BLaER1 (cell line): ENCODE results near the gene MAP2K4.
"Not testable (repeated sequence)": the region's sequence is repeated elsewhere in the genome, so short reads cannot be mapped to it uniquely, and the experiment has no call there.

Experiments
- H3K27ac ChIP-seq: shearing (Covaris generic); formaldehyde crosslinking; 2 replicates; pipeline ENCODE4 v1.8.1; 2022
- H3K27me3 ChIP-seq: shearing (Covaris generic); formaldehyde crosslinking; 2 replicates; pipeline ENCODE4 v1.8.1; 2022
- H3K36me3 ChIP-seq: shearing (Covaris generic); formaldehyde crosslinking; 2 replicates; pipeline ENCODE4 v1.8.1; 2022
- H3K4me1 ChIP-seq: shearing (Covaris generic); formaldehyde crosslinking; 2 replicates; pipeline ENCODE4 v1.8.1; 2022
- H3K4me2 ChIP-seq: shearing (Covaris generic); formaldehyde crosslinking; 2 replicates; pipeline ENCODE4 v1.8.1; 2022
- H3K4me3 ChIP-seq: shearing (Covaris generic); formaldehyde crosslinking; 2 replicates; pipeline ENCODE4 v1.8.1; 2022
- H3K9ac ChIP-seq: shearing (Covaris generic); formaldehyde crosslinking; 2 replicates; pipeline ENCODE4 v1.8.1; 2022
- H3K9me3 ChIP-seq: shearing (Covaris generic); formaldehyde crosslinking; 2 replicates; pipeline ENCODE4 v1.8.1; 2022
- H4K20me1 ChIP-seq: shearing (Covaris generic); formaldehyde crosslinking; 2 replicates; pipeline ENCODE4 v1.8.1; 2022
- Cebpa-rat ChIP-seq: shearing (Covaris generic); IDR thresholded peaks from 2 replicates; pipeline ENCODE4 v1.8.1; 2022

The MAP2K4 gene

DNA sequence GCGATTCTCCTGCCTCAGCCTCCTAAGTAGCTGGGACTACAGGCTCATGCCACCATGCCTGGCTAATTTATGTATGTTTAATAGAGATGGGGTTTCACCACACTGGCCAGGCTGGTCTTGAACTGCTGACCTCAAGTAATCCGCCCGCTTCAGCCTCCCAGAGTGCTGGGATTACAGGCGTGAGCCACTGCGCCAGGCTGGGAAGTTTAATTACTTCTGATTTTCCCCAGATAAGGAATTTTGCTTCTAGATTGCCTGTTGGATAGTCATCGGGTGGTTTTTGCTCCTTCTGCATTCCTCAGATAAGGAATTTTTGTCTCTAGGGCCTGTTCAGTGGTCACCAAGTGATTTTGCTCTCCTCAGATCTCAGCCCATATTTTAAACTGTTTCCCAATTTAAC lies 112.5 kb downstream of the MAP2K4 start:
- Histone ChIP-seq H3K4me1 (no peaks in the 10 kb centered on the region), H3K9me3 (peaks cover 20% of the 10 kb centered on the region), H4K20me1 (no peaks in the 10 kb centered on the region), H3K27ac (no peak overlapping the region), H3K9ac (no peak overlapping the region), H3K27me3 (no peaks in the 10 kb centered on the region), H3K36me3 (peaks cover 80% of the 10 kb centered on the region), H3K4me2 (no peak overlapping the region), H3K4me3 (no peak overlapping the region)
- TF ChIP-seq Cebpa-rat = no peak

DNA sequence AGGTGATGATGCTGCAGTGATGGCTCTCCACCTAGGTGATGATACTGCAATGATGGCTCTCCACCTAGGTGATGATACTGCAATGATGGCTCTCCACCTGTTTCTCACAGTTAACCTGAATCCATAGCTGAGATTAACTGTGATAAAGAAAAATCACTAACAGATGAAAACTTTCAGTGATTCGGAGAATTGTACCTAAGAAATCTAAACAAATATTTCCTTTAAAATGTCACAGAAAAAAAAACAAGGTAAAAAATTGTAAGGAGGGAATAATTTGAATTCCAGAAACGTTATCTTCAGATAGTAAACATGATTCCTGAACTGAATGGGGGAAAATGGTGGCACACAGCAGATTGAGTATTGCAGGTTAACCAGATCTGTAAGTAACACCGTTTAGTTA lies 113.4 kb downstream of the MAP2K4 start:
- H3K27me3 ChIP-seq = no peaks in the 10 kb centered on the region
- no peak overlapping the region for H3K4me3 ChIP-seq
- H3K9me3 ChIP-seq = peaks cover 20% of the 10 kb centered on the region
- H3K36me3 ChIP-seq = peaks cover 77% of the 10 kb centered on the region
- no peaks in the 10 kb centered on the region for H4K20me1 ChIP-seq
- no peak overlapping the region for H3K27ac ChIP-seq
- no peak overlapping the region for H3K9ac ChIP-seq
- H3K4me1 ChIP-seq = no peaks in the 10 kb centered on the region
- H3K4me2 ChIP-seq = no peak overlapping the region
- TF ChIP-seq Cebpa-rat = no peak

DNA sequence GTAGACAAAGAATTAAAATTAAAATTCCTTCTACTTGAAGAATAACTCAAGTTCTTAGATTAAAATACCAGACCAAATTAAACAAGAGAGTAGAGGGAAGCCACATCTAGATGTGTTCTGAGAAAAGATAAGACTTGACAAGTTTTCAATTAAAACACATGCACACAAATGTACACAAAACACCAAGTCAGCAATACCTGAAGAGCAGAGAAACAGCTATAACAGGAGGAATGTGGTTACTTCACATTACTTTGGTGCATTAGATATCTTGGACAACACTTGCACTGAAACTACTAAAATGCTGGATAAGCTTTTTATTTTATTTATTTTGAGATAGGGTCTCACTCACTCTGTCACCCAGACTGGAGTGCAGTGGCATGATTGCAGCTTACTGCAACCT lies 113.9 kb downstream of the MAP2K4 start:
- Histone ChIP-seq H3K4me3 (no peak overlapping the region), H3K36me3 (peaks cover 72% of the 10 kb centered on the region)
- TF ChIP-seq Cebpa-rat = no peak

DNA sequence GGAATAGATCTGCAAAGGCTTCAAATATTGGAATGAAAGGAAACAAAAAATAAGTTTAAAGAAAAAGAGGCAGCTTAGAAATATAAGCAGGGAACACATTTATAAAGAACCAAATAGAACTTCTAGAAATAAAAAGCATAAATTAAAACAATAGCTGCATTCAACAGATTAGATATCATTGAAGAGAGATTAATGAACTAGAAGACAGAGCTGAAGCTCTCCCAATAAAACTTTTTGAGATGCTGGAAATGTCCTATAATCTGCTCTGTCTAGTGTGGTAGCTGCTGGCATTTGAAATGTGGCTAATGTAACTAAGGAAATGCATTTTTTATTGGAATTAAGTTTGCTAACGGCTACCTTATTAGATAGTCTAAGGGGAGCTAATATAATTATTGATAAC lies 115.6 kb downstream of the MAP2K4 start:
- H3K4me1 ChIP-seq = no peaks in the 10 kb centered on the region
- no peak overlapping the region for H3K4me3 ChIP-seq
- no peaks in the 10 kb centered on the region for H4K20me1 ChIP-seq
- peaks cover 78% of the 10 kb centered on the region for H3K36me3 ChIP-seq
- peaks cover 20% of the 10 kb centered on the region for H3K9me3 ChIP-seq
- H3K4me2 ChIP-seq = no peak overlapping the region
- TF ChIP-seq Cebpa-rat = no peak
- no peaks in the 10 kb centered on the region for H3K27me3 ChIP-seq
- no peak overlapping the region for H3K9ac ChIP-seq
- no peak overlapping the region for H3K27ac ChIP-seq

More for the DNA sequence above, 113.9 kb downstream of the MAP2K4 start:
- no peaks in the 10 kb centered on the region for H3K4me1 ChIP-seq
- H3K27ac ChIP-seq = no peak overlapping the region
- no peaks in the 10 kb centered on the region for H3K27me3 ChIP-seq
- H3K4me2 ChIP-seq = no peak overlapping the region
- peaks cover 20% of the 10 kb centered on the region for H3K9me3 ChIP-seq
- no peak overlapping the region for H3K9ac ChIP-seq
- no peaks in the 10 kb centered on the region for H4K20me1 ChIP-seq

DNA sequence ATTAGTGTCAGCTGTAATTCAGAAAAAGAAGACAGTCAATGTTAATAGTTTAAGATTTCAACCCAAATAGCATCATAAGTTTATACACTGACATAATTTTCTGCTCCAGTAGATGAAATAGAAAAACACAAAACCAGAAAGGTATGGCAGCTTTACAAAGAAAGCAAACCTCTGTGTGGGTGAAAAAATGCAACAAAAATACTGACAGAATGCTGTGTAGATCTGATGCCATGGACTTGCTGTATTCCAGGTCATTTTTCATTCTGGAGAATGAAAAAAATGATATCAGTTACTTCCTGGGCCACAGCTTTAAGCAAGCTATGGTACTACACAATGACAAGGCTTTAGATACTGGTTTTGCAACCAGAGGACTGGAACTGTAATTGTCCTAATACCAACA lies 116.0 kb downstream of the MAP2K4 start:
- Histone ChIP-seq H3K4me2 (no peak overlapping the region), H3K9ac (no peak overlapping the region), H3K27me3 (no peaks in the 10 kb centered on the region), H3K36me3 (peaks cover 78% of the 10 kb centered on the region), H3K4me3 (no peak overlapping the region), H3K27ac (no peak overlapping the region), H3K9me3 (peaks cover 20% of the 10 kb centered on the region), H3K4me1 (no peaks in the 10 kb centered on the region), H4K20me1 (no peaks in the 10 kb centered on the region)
- no peak for TF ChIP-seq Cebpa-rat

DNA sequence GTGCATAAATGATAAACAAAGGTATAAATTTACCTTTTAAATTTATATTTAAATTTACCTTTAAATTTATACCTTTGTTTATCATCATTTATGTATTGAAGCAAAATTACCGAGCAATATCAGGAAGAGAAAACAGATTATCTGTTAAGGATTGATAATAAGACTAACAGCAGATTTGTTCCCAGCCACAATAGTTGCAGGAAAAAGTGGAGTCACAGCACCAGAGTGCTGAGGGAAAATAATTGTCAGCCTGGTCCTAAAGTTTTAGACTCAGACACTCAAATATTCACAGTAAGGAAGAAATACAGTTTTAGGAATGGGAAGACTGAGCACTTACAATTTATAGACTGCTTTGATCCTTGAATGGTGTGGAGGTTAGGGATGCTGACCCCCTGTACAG lies 117.2 kb downstream of the MAP2K4 start:
- no peak overlapping the region for H3K4me2 ChIP-seq
- TF ChIP-seq Cebpa-rat = no peak
- no peaks in the 10 kb centered on the region for H4K20me1 ChIP-seq
- no peaks in the 10 kb centered on the region for H3K4me1 ChIP-seq
- H3K9ac ChIP-seq = no peak overlapping the region
- H3K36me3 ChIP-seq = peaks cover 80% of the 10 kb centered on the region
- H3K27ac ChIP-seq = no peak overlapping the region
- H3K9me3 ChIP-seq = peaks cover 20% of the 10 kb centered on the region
- H3K4me3 ChIP-seq = no peak overlapping the region
- no peaks in the 10 kb centered on the region for H3K27me3 ChIP-seq

DNA sequence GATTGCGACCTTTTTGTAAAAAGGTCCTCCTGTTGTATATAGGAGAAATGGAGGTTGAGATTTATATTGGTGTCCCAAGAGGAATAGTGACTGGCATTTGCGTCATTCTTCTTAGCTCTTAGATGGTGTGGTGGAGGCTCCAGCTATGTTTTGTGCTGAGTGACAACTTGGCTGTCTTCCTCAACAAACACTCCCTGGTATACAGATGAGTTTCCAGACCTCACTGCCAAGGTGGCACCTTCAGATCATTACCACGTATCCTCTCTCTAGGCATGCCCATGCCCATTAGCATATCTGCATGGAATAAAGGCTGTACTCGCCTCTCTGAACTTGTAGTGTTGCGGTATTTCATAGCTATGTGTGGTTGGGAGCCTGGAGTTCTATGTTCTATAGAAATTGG lies 120.0 kb downstream of the MAP2K4 start:
- Histone ChIP-seq H3K9me3 (peaks cover 10% of the 10 kb centered on the region), H4K20me1 (no peaks in the 10 kb centered on the region), H3K36me3 (peaks cover 76% of the 10 kb centered on the region), H3K4me2 (no peak overlapping the region), H3K9ac (no peak overlapping the region), H3K27me3 (no peaks in the 10 kb centered on the region), H3K4me1 (no peaks in the 10 kb centered on the region), H3K27ac (no peak overlapping the region), H3K4me3 (no peak overlapping the region)
- no peak for TF ChIP-seq Cebpa-rat

DNA sequence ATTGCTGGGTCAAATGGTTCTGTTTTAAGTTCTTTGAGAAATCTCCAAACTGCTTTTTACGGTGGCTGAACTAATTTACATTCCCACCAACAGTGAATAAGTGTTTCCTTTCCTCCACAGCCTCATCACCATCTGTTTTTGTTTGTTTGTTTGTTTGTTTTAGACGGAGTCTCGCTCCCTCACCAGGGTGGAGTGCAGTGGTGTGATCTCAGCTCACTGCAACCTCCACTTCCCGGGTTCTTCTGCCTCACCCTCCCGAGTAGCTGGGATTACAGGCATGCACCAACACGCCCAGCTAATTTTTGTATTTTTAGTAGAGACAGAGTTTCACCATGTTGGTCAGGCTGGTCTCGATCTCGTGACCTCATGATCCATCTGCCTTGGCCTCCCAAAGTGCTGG lies 141.5 kb downstream of the MAP2K4 start:
- not testable (repeated sequence) for H3K9ac ChIP-seq, H3K4me2 ChIP-seq, H4K20me1 ChIP-seq, H3K4me1 ChIP-seq, H3K27ac ChIP-seq, H3K27me3 ChIP-seq, H3K4me3 ChIP-seq, H3K36me3 ChIP-seq
- peaks cover 12% of the 10 kb centered on the region for H3K9me3 ChIP-seq

DNA sequence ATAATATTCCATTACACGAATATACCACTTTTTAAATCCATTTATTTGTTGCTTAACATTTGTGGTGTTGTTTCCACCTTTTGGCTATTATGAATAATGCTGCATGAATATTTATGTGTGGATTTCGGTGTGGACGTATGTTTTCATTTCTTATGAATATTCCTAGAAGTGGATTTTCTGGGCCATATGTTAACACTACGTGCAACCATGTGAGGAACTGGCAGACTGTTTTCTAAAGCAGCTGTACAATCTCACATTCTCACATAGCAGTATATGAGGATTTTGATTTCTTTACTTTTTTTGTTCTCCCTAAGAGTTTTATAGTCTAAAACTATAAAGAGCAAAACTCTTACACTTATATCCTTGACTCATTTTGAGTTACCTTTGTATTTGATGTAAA lies 143.4 kb downstream of the MAP2K4 start:
- Histone ChIP-seq H3K9me3 (peaks cover 12% of the 10 kb centered on the region), H3K4me2 (no peak overlapping the region), H3K9ac (no peak overlapping the region), H3K4me1 (no peaks in the 10 kb centered on the region), H3K36me3 (no peaks in the 10 kb centered on the region), H3K27ac (no peak overlapping the region), H3K4me3 (no peak overlapping the region), H4K20me1 (no peaks in the 10 kb centered on the region), H3K27me3 (no peaks in the 10 kb centered on the region)
- no peak for TF ChIP-seq Cebpa-rat

DNA sequence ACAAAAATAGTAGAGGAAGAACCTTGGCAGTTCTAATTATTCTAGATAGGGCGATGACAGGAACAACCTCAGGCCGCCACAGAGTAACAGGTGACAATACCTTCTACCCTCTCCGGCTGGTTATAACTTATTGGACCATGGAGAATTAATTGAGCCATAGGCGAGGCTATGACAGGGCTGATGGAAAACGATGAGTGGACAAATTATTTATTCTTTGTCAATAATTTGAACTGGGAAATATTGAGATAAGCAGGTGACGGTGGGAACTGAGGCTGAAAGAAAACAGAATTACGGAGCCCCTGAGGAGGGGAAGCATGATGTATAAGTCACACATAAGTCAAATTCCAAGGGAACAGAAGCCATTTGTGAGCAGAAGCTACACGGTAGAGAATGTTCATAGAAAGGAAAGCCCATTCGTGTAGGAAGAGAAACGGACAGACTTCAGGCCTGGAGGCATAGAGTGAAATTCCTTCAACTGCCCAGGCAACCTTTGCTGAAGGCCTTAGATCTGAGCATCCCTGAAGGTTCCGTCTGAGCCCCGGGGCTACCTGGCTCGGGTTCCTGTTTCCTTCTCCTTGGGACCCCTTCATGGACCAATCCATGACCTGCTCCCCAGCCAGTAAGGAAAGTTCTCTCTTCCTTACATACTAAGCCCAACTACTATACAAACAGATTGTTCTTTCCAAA lies 158.1 kb downstream of the MAP2K4 start:
- Histone ChIP-seq H4K20me1 (no peaks in the 10 kb centered on the region), H3K4me2 (no peak overlapping the region), H3K27me3 (no peaks in the 10 kb centered on the region), H3K9me3 (no peaks in the 10 kb centered on the region), H3K4me1 (no peaks in the 10 kb centered on the region), H3K36me3 (no peaks in the 10 kb centered on the region), H3K4me3 (no peak overlapping the region), H3K9ac (no peak overlapping the region), H3K27ac (no peak overlapping the region)
- TF ChIP-seq Cebpa-rat = no peak
